H1 (cell line): ENCODE results near the gene TSEN54. TPM values are rescaled to one million over a fixed set of nuclear protein-coding genes. Genes with fewer than 3 reads are reported as not detected.

ENCODE experiments used
- EGR1 ChIP-seq: IDR thresholded peaks from 2 replicates; pipeline ENCODE4 v1.6.1; 2011; ENCODE audit warnings: low read depth, low read length, borderline replicate concordance
- HDAC2 ChIP-seq, 2 experiments: fragments of 300-600 bp in 1 of 2; sonication (generic) in 1 of 2; IDR thresholded peaks; 2 replicates each; pipeline ENCODE4 v1.6.1; 2011 to 2012; ENCODE audit warnings: low read depth in 2 of 2, low read length in 2 of 2, mild to moderate bottlenecking in 2 of 2, moderate library complexity in 2 of 2, borderline replicate concordance in 1 of 2, inconsistent platforms in 1 of 2
- HDAC6 ChIP-seq: IDR thresholded peaks from one replicate; pipeline ENCODE4 v1.7.1; 2012; ENCODE audit warnings: low read depth, mild to moderate bottlenecking, inconsistent platforms, low read length, moderate library complexity
- KDM5A ChIP-seq: fragments of 200-600 bp; IDR thresholded peaks from 2 replicates; pipeline ENCODE4 v1.7.1; 2012; ENCODE audit warnings: mild to moderate bottlenecking, low read length, inconsistent platforms, mixed read lengths
- PHF8 ChIP-seq: fragments of 200-600 bp; sonication (generic); conservative IDR thresholded peaks from 2 replicates; pipeline ENCODE4 v1.7.1; 2012; ENCODE audit warnings: low read depth, mild to moderate bottlenecking, inconsistent platforms, low read length, moderate library complexity
- POLR2AphosphoS5 ChIP-seq: IDR thresholded peaks from 2 replicates; pipeline ENCODE4 v1.6.1; 2011; ENCODE audit warnings: low read depth, low read length
- RNF2 ChIP-seq: fragments of 200-900, 300-1000 bp; sonication (generic); IDR thresholded peaks from 2 replicates; pipeline ENCODE4 v1.7.1; 2016; ENCODE audit warnings: borderline replicate concordance, low read depth, mild to moderate bottlenecking, antibody characterized with exemption, low read length; ENCODE audit not compliant: poor library complexity, severe bottlenecking; ENCODE audit errors: missing control alignments
- SP1 ChIP-seq: IDR thresholded peaks from 2 replicates; pipeline ENCODE4 v1.6.1; 2011; ENCODE audit warnings: low read depth, low read length
- SP2 ChIP-seq: IDR thresholded peaks from 2 replicates; pipeline ENCODE4 v1.6.1; 2012; ENCODE audit warnings: mild to moderate bottlenecking, low read length, inconsistent platforms
- SP4 ChIP-seq: IDR thresholded peaks from 2 replicates; pipeline ENCODE4 v1.6.1; 2012; ENCODE audit warnings: low read length, inconsistent platforms
- TEAD4 ChIP-seq: IDR thresholded peaks from 2 replicates; pipeline ENCODE4 v1.6.1; 2012; ENCODE audit warnings: low read depth, low read length, inconsistent platforms, mixed read lengths
- polyA plus RNA-seq, 7 experiments: library from polyadenylated mRNA; depleted of rRNA in 3 of 7; stranded (reverse) in 5 of 7; unstranded in 2 of 7; fragments of >200 nt in 5 of 7; fragments of 200-250 nt in 2 of 7; gene quantifications; 1 replicate in 5 of 7; 2 replicates in 1 of 7; 4 replicates in 1 of 7; pipeline versions ENCODE4 v1.2.1 to v1.2.3, GENCODE V29; 2011 to 2013; ENCODE audit warnings: missing spikeins in 2 of 7, mixed read lengths in 2 of 7
- total RNA-seq: library from RNA; stranded (reverse); fragmentation: NEBNext Ultra II Directional; extraction: Animal tissue kit (Norgen Biotek cat#: 25700); gene quantifications from 2 replicates; pipeline ENCODE4 v1.2.1, GENCODE V29; 2021
- TF ChIP-seq, protein P1 (sequence below): IDR thresholded peaks from 2 replicates; pipeline ENCODE4 v1.6.1; 2011; ENCODE audit warnings: low read depth, mild to moderate bottlenecking, low read length; ENCODE audit not compliant: insufficient read depth

TSEN54 gene
- total and polyA plus RNA-seq, 2 of the 8 experiments (the other 6 are each of a cell fraction or from before 2014, with no cell fraction given) = 43.6 to 60.3 TPM

- TF ChIP-seq RNF2 (no peak), SP2 (no peak), KDM5A (no peak), EGR1 (peak; percentile 94), POLR2AphosphoS5 (no peak), SP1 (peak; percentile 78), PHF8 (no peak), TEAD4 (peak; percentile 74; the same call in 1 of the 2 replicates), HDAC2 (IDR thresholded peaks at IDR 0.05; ENCODE audit: borderline replicate concordance in 1 of 2, low read depth in 2 of 2, low read length in 2 of 2) (peak in 1 of 2 experiments; percentile 23; a peak in 1 of 4 replicates), SP4 (peak; percentile 54; the same call in 1 of the 2 replicates), HDAC6 (no peak)
- TF ChIP-seq, protein P1, sequence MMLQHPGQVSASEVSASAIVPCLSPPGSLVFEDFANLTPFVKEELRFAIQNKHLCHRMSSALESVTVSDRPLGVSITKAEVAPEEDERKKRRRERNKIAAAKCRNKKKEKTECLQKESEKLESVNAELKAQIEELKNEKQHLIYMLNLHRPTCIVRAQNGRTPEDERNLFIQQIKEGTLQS = no peak
Observed at GRCh38 chr17:75516255-75516618, at the start of gene TSEN54 (continued).
